GM21515 (cell line): ENCODE data around the gene ANO2.

Source experiments
- ATAC-seq: cut with Tn5 transposase; IDR thresholded peaks from one replicate; pipeline ENCODE4 v1.9.1; 2021; ENCODE audit not compliant: unreplicated experiment

The ANO2 gene

DNA sequence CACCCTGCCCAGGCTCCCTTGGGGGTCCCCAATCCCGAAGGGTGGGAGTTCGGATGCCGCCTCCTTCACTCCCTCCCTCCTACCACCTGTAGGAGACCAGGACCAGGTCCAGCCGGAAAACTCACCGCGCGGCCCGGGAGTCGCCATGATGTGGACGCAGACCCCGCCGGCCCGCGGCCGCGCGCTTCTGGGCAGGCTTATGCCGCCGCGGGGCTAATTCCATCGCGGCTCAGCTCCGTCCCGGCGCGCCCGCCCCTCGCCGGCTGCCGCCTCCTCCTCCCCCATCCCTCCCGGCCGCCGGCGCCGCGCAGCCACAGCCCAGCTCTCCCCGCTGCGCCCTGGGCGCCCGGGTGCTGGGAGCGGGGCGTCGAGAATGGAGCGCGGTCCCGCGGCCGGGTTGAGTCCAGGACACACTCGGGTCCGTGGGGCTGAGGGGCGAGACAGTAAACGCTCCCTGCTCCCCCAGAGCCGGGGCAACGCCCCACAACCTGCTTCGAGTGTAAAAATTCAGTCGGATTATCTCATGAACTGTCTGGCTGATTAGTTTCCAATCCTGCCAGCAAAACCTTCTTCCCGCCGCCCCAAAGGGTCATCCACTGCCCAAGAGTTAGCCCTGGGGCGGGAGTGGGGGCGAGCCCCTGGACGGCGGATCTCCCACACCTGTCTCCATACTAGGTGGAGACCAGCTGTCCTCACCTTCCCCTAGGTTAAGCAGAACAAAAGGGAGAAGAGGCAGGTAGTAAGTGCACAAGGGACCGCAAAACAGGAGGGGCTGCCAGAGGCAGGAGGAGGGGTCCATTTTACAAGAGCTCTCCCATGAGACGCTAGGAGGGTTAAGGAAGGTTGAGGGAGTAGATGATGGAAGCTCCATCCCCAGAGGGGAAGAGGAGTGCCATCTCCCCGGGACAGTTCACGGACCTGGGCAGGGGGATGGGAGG lies at the start of gene ANO2:
ANO2 (minus strand) TSS at position 189 of the 938 bp plus-strand sequence; CDS start at position 147, 42 bp downstream.
- ATAC-seq: no peak

DNA sequence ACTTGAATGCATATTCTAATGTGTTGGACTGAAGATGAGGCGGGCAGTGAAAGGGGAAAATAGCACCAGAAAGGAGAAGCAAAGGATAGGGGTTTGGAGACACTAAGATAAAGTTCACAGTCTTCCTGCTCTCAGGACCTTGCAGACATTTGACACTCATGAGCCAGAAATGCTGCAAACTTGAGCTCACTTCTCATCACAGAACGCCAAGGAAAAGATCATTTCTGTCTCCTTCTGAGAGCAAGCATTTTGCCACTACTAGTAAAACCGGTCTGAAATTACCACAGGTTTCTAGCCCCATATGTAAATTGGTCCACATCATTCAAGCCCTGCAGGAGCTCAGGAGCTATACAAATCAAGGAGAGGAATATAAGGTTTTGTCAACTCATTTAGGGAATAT lies 44.6 kb upstream of the ANO2 start:
- ATAC-seq: no peak

DNA sequence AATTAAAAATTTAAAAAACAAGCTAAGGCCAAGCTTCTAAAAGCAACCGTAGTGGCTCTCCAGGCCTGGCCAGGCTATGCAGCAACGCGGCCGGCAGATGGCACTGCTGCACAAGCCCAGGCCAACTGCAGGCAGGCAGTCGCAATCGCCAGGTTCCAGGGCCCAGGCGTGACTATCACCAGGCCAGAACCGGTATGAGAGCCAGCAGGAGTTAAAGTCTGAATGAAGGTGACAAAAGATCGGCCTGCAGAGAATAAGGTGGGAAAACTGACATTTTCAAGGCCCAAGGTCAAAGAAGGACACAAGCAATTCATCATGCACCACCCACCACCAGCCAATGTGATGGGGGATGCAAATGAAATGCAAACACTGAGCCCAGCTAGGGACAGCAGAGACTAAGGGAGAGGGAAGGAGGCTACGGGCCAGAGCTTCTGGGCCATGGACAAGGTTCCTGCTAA lies 43.6 kb upstream of the ANO2 start:
- peak; percentile 69 for ATAC-seq

DNA sequence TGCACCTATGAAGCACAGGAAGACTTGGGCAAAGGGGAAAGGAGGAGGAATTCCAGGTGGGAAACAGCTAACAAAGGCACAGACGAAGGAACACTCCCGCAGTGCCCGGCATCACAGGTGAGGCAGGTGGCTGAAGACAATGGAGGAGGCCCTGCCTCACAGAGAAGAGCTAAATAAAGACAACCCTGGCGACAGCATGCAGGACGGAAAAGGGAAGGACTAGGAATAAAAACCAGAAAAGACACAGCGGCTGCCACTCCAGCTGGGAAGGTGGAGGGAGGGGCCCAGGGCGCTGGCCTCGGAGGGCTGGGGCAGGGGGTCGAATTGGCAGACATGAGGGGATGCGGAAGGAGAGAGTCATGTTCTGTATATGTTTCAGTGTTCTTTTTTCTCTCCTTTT lies 43.0 kb upstream of the ANO2 start:
- no peak for ATAC-seq

DNA sequence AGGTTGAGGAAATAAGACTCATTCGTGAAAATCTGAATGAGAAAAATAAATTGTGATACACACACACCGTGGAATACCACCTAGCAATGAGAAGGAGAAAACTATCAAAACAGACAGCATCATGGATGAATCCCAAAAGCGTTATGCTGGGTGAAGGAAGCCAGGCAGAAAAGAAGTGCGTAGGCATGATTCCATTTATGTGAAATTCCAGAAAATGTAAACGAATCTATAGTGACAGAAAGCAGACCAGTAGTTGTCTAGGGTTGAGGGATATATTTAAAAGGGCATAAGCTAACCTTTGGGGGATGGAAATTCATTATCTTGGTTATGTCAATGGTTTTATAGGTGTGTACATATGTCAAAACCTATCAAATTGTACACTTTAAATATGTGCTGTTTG lies 42.5 kb upstream of the ANO2 start:
- ATAC-seq: no peak

DNA sequence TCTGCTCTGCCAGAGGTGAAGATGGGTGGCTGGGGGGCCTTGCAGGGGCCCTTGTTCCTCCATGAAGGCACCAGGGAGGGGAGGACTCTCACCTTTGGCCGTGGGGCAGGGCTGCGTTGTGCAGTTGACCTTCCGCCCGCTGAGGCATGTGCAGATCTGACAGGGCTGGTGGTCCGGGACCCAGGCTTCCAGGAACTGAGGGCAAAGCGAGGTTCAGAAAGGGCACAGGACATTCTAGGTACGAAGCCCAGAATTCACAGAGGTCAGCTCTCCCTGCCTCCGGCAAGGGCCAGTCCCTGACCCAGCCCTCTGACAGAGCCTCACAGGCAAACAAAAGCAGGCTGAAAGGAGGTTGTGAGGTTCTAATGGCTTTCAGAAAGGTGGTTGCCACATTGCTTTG lies 40.4 kb upstream of the ANO2 start:
- no peak for ATAC-seq

DNA sequence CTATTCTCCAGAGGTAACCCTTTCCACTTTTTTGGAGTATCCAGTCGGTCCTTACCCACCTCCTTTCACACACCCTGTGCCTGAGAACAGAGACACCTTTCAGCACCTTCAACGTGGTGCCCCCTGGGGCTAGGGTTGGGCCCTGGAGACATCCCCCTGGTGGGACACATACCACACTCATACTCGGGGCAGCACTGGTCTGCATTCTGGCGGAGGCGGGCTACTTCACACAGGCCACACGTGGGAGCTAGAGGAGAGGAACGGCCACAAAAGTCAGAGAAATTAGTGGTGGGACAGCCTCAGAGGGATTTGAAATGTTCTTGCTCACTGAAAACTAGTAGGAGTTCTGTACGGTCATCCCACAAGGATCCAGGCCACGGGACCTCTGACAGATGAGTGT lies 39.8 kb upstream of the ANO2 start:
- no peak for ATAC-seq

DNA sequence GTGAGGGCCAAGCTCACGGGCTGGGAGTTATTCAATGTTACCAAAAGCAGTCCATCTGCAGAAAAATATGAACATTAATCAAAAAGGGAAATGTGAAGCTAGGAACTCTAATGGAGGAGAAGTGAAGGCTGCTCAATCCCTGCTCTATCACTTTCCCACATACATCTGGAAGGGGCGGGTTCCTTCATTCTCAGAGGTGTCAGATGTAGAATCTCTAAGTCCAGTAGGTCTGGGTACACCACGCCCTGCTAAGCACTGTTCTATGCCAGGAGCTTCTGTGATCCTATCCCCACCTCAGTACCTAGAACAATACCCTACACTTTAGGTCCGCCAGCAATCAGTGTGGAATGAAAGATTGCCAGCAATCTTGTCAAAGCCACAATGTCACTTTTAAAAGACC lies 37.0 kb upstream of the ANO2 start:
- ATAC-seq: no peak

DNA sequence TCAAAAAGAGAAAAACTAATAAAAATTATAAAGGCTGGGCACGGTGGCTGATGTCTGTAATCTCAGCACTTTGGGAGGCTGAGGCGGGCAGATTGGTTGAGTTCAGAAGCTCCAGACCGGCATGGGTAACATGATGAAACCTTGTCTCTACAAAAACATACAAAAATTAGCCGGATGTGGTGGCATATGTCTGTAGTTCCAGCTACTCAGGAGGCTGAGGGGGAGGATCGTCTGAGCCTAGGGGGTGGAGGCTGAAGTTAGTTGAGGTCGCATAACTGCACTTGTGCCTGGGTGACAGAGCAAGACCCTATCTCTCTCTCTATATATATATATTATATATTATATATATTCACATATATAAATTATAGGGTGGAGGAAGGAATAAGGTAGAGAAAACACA lies 32.5 kb upstream of the ANO2 start:
- no peak for ATAC-seq

DNA sequence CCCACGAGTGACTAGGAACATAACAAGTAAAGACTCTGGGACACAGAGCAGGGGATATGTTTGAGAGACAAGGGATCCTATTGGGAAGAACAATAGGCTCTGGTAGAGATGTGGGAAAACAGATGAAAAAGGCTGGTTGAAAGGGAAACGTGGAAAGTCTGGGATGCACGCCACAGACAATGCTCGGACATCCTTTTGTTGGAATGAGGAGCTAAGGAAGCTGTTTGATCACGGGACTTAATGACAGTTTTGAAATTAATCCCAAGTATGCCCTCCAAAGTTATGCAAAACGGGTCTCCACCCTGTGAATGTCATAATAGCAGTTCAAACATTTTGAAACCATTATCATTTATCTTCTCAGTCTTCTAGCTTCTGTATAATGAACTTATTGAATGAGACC lies 31.7 kb upstream of the ANO2 start:
- ATAC-seq: no peak

DNA sequence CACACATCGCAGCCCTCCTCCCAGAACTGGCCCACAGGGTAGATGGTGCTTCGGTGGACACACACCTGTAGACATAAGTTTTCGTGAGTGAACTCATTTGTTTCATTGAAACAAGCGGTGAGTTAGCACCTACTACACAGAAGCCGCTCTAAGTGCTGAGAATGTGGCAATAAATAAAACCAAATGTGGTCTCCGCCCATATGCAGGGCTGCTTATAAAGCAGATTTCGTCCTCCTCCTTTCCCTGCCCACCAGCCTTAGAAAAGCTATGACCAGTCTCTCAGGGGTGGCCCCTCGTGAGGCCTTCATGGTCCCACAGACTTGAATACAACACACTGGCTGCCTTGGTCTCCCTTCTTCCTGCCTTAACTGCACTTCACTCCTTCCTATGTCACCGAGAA lies 31.1 kb upstream of the ANO2 start:
- ATAC-seq: no peak

DNA sequence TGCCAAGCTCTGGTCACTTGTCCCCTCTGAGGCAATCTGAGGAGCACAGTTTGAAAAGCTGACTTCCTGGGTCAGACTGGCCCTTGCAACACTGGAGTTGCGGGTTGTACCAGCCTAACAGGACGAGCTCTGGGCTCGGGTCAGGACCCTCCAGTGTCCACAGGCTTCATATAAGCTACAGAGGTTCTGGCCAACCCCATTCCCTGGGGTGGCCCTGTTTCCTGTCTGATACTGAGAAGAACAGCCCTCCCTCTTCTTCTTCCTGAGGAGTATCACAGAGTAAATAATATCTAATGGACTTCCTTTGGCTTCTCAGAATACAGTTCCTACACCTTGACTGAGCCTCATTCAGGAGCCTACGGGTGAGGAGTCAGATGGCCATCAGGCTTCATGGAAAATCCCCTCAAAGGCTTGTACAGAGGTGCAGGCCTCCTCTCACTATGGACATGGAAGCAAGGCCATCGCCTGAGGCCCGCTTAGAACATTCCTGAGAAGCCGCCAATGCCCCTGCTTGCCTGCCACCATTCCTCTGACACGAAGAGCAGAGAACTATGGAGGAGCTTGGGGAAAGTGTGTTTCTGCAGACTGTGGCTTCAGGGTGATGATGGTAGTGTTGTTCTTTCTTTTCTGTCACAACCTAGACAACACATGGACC lies 28.5 kb upstream of the ANO2 start:
- no peak for ATAC-seq

DNA sequence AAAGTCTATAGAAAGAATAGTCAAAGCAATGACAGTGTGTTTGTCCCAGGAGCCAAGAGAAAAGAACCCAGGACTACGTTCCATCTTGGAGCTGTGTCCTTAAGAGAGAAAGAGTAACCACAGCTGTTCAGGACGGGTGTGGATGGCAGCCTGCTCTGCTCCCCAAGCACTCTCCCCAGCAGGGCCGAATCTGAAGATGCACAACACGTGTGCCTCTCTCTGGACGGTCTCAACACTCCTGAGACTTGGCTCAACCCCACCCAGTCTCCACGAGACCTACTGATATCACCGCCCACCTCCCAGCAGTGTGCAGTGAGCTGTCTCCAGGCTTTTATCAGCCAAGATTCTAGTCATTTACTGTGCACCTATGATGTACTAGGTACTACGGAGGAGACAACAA lies 27.3 kb upstream of the ANO2 start:
- ATAC-seq: no peak

DNA sequence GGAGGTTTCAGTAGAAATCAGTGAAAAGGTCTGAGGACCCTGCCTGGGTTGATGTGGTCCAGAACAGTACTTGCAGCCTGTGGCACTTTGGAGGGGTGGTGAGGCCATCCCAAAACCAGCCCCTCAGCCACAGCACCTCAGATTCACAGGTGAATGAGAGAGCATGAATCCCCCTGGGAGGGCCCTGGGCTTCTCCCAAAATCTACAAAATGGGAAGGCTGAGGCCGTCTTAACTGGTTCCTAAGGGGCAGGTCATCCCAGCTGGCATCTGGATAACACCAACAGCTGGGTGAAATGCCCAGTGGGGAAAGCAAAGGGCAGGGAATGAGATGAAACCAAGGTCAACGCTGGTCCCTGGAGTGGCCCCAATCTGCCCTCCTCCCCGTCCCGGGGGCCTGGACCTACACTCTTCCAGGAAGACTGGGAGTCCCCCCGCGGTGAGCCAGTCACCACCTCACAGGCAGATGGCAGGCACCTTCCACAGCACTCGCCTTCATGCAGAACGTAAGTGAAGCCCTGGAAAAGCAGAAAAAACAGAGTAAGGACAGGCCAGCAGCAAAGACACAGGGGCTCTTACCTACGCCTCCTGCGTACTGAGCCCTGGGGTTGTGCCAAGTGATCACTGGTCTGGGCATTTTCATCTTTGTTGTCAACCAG lies 26.3 kb upstream of the ANO2 start:
- no peak for ATAC-seq

DNA sequence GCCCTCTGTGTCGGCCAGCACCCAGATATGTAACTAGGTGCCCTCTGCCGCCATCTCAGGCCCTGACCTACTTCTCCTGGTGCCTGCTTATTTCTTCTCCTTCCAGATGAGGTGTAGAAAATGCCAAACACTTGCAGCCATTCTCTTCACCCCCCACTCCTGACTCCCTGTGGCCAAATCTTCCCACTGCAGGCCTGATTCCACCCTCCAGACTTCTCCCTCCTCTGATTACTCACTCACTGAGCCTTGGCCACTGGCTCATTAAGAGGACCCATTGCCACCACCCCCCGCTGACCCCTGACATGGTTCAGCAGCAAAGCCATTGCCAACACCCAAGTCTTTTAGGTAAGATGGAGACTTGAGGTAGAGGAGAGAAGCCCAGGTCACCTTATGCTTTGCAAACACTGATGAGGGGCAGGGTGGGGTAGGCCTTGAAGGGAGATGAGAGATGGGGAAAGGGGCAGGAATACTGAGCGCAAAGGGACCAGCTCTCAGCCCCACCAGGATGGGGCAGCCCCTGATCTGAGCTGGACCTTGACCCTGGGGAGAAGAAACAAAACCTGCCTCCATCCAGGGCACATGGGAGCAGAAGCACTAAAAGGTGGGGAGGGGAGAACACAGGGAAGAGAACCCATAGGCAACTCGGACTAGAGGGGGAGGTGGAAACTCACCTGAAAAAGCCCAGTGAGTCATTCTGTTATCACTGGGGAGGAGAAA lies 25.1 kb upstream of the ANO2 start:
- no peak for ATAC-seq

DNA sequence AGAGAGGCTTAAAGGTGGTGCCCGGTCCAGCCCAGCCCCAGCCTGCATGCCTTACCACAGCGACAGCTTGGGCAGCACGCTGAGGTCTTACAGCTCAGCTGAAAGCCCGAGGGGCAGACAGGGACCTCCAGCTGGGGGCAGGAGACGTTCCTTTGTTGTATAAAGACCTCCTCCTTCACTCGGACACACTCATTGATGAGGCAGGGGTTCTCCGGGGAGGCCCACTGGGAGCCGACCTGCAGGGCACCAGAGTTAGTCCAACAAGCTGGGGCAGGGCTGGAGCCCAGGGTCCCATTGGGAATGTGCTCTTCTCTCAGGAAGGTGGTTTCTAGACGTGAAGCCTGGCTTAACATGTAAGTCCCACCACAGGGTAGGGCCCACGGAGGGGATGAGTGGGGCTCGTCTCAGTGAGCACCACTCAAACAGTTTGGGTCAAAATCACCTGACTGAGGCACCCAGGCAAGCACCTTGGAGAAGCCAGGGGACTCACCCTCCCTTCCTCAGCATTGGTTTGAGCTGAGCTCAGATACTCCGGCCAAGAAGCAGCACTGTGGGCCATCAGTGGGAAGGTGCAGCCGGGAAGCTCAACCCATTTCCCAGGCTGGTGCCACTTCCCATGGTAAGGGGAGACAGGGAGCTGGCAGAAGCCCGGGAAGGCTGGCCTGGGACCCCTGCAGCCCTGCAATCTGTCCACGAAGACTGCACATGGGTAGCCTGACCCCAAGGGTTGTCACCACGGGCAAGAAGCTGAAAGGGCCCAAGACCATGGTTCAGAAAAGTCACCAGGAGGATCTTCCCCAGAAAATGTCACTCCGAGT lies 24.3 kb upstream of the ANO2 start:
- no peak for ATAC-seq

DNA sequence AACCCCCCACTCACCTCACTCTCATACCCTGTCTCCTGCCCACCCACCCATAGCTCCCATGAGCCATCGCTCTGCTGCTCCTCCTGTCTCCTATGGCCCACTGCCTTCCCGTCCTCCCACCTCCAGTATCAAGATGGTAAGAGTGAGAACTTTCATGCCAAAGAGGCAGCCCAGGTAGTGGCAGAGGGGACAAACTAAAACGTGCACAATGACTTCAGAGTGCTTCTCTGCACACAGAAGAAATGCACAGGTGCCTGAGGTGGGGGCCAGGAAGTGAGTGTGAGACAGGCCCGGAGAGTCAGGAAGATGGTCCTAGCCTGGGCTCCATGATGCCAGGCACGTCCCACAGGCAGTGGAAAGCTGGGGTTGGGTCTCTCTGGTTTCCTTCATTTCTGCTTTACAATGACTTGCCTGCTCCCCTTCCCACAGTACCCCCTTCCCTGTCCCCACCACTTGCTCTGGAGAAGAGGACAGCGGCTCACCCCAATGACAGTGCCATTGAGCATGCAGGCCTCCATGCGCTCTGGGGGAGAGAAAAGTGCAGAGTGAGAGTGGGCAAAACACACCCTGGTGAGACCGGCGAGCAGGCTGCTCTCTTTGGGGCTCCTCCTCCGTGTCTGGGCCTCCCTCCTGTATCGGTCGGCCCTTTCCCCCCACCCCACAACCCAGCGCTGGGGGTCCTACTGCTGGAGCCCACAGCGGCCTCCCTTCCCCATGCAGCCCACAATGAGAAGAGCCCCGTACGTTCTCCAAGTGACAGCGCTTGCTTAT lies 22.8 kb upstream of the ANO2 start:
- ATAC-seq: no peak

DNA sequence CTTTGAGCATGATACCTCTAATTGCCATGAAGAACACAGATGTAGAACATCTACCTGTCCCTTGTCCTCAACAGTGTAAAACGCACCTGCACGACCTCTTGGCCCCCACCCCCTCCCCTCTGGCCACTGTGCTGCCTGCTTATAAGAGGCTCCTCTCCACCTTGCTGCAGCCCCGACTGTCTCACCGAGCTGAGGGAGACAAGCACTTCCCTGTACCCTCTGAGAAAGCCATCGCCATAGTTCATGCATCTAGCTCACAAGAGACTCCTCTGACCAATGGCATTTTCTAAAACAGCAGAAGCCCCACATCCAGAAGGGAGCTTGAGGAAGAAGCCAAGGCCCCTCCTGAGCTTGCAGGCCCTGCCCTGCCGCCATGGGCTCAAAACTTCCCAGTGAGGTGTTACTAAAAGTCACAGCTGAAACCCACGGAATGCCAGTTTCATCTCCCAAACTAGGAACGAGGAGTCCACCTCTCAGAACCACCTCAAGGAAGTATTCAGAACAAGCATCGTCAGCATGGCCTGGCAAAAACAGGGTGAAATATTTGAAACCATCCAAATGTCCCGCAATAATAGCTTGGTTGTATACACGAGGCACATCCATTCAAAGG lies 21.5 kb upstream of the ANO2 start:
- ATAC-seq: no peak

DNA sequence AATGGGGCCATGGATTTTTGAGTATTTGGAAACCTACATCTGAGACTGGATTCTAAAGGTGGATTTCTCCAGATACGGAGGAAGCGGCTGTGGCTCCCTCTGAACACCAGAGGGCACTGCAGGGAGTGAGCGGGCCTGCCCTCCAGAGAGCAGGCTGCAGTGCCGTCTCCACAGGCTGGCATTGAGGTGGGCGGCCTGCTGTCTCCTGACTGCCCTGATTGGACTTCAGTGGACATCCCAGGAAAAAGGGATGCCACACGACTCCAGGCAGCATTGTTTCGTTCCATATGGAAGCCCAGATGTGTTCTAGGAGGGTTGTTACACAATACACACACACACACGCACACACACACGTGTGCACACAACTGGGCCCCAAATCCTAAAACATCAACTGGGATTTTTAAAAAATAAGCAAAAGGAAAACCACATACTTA lies 20.9 kb upstream of the ANO2 start:
- no peak for ATAC-seq
